Cerebellar cortex (tissue), 1 donor: Measurements from ENCODE around the gene IL4.
"Not testable (repeated sequence)": the region's sequence is repeated elsewhere in the genome, so short reads cannot be mapped to it uniquely, and the experiment has no call there.

Experiments used
- DNase-seq: peaks from one replicate; pipeline ENCODE4 v3.0.0-alpha.2; 2015; ENCODE audit warnings: low spot score

IL4 gene

DNA sequence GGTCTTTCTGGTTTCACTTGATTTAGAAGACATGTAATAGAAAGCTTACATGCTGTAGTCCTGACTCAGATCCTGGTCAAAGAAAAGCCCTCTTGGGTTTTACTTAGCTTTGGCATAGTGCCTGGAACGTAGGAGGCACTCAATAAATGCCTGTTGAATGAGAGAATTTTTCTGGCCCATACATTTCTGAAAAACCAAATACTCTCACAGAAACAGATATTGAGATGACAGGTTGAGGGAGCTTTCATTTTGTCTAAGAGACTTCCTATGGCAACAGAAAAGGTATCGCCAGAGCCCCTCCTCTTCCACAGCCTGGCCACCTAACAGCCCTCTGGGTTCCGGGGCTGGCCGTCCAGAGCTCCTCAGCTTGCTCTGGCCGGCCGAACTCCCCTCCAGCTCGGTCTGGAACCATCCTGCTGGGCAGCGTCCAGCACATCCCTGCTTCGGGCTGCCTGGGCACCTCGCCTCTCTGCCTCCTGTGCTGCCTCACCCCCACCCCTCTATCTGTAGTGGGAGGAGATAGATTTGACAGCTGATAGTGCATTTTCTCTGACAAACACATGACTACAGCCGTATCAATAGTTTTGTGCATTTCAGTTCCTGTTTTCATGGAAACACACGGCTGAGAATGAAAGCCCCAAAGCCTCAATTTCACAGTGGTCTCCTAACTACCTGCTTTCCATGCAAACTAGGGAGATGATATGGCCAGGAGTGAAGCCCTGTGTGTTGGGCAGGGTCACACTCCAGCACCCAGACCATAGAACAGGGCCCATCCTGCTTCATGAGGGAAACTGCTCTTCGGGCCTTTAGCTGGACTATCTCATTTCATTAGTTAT is 1.1 kb downstream of the IL4 start:
- no peak for DNase-seq

DNA sequence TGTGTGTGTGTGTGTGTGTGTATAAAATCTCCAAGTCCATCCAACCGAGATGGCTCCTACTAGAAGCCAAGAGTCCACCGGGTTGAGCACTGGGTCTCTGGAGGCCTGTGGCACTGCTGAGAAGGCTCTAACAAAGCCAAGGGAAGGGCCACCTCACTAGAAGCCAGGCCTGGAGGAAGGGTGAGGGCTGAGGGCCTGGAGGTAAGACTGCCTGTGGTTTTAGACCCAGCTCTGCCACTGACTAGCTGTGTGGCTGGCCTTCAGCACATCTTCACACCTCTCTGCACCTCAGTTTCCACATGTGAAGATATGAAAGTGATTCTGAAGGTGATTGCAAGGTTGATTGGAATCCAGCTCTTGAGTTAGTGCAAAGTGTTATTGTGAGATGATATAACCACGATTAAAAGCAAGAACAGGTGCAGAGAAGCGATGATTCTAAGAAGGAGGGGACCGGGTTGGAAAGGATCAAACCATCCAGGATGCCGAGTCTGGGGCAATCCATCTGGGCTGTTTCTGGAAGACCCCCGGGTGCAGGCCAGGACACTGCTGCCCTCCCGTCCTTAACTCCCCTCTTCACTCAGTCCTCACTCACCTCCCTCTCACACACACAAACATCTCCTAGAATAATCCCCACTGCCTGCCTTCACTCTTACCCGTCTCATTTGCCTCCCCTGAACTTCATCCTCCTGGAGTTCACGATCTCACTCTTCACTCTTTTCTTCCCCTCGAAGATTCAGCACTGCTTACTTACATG is 2.3 kb downstream of the IL4 start:
- DNase-seq, result no peak

DNA sequence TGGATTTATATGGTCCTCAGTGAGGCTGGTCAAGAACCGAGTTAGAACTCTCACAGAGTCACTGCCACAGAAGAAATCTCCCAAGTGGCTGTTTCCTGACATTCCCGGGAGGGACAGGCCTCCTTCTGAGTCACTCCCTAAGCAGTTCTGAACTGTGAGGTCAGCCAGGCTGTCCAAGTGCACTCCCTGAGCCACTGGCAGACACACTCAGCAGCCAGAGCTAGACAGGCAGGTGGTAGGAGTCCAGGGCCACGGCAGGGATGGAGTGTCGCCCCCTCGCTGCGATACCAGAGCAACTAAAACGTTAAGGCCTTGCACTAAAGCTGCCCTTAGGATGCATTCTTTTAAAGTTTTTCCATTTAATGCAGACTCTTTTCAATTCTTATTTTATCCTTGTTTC is 3.4 kb downstream of the IL4 start:
- no peak for DNase-seq

DNA sequence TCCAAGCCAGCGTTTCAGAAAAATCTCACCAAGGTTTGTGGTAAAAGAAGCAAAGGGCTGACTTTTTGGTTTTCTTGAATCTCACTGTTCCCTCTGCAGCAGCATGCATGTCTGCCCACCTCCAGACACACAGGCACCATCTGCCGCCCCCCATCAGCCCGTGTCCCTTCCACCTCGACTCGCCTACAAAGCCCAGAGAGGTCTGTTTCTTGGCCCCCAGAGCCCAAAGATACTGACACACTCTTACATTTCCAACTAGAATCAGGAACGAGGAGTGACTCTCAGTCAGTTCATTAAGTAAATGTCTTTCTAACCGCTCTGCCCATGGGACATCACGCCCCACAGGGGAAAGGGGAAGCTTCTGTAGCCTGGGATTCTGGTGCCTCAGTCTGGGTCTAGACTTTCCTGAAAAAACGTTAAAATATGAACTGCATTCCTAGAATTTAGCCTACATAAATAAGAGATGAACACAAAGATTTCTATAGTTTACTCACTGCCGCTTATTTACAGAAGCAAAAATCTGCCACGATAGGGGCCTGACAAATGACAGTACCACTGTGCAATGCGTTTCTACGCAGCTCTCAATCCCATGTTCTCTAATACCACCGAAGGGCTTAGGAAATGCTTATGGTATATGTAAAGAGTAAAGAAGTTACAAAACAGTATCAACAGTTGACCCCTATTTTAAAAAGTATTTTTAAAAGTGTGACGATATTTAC is 4.1 kb downstream of the IL4 start:
- DNase-seq, result no peak

DNA sequence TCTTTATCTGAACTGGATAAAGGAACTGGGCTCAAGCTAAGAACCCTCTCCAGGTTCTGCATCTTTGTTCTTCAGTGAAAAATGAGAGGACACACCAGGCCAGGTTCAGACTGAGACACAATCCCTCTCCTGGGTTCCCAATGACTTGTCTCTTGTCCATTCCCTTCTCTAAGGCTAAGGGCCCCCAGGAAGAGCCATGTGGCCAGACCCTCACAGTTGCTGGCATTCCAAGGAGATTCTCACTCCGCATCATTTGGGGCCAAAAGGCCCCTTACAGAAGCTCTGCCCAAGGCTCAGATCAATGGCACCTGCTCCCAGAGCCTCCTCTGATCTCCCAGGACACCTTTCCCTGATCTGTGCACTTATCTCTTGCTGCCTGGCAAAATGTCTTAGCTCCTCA is 4.9 kb downstream of the IL4 start:
- no peak for DNase-seq

DNA sequence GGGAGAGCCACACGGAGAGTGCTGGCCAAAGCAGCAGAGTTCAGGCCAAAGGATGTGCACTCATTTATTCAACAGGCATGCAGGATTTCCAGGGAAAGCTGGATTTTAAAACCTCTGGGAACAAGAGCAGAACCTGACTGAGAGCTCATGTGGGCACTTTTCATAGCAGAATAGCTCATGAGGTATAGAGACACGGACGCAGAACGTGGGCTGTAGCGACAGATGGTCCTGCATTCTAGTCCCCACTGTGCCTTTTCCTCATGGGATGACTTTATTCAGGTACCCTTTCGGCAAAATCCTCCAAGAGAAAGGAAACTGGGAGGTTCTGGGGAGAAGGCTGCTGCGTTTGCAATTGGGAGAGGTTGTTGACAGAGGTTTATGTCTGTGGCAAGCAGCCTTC is 5.4 kb downstream of the IL4 start:
- no peak for DNase-seq

DNA sequence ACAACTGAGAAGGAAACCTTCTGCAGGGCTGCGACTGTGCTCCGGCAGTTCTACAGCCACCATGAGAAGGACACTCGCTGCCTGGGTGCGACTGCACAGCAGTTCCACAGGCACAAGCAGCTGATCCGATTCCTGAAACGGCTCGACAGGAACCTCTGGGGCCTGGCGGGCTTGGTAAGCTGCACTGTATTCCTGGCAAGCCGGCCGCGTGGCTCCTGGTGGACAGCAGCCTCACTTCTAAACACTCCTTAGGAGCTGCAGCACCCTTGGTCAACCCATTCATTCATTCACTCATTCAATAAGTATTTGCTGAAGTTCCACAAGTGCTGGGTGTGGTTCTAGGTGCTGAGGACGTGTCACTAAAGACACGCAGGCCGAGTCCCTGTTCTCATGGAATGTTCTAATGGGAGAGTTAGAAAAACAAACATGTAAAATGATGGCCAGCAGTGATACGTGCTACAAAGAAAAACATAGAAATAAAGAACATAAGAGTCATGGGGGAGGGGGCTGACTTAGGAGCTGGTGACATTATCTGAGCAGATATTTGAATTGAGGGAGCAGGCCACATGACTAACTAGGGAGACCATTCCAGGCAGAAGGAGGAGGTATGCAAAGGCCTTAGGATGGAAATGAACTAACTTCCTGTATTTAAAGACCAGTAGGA is 6.1 kb downstream of the IL4 start:
- no peak for DNase-seq

DNA sequence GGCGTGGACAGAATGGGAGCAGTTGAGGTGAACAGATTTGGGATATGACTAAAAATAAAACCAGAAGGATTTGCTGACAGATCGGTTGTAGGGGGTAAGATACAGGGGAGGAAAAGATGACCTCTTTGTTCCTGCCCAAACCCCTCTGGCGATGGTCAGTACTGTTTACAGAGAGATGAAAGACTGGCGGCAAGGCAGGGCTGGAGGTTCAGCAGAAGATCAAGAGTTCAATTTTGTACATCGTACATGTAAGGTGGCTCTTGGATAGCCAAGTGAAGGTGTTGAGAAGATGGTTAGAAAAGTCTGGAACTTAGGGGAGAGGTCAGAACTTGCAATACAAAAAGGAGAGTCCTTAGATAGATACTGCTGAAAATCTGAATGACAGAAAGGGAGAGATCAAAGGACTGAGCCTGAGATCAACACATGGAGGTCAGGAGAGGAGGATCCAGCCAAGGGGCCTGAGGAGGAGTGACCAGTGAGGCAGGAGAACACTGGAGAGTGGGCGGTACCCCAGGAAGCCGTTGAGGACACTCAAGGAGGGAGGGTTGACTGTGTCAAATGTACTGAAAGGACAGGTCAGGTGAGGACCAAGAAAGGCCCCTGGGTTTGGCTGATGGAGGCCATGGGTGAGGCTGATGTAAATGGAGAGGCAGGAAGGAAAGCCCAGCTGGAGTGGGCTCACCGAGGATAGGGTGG is 7.1 kb downstream of the IL4 start:
- DNase-seq, result no peak

DNA sequence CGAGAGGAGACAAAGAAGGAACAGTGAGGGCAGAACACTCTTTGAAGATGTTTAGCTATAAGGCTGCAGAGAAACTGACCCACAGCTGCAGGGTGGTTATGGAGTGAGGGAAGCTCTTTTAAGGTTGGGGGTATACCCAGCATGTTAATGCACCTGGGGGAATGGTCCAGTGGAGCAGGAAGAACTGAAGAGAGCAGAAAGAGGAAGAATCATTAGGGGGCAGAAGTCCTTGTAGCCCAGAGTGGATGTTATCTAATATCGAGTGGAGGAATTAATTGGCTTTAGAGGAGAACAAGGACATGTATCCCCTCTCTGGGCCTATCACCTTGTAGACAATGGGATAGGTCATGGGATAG is 7.7 kb downstream of the IL4 start:
- DNase-seq, result no peak

DNA sequence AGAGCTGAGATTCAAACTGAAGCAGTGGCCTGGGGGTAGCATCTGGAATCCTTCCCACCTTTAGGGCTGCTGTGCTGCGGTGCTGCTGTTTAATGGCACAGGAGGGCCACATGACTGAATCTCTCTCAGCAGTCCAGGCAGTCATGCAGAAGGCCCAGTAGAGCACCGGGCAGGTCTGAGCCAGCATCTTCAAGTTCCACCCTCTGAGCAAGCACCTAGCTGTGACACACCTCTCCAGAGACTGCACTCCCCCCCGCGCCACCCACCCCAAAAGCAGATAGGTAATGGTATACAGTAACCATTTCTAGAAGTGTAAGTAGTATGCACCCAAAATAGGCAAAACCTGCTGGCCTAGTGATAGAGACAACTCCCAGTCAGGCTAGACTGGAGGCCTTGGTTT is 8.2 kb downstream of the IL4 start:
- no peak for DNase-seq

DNA sequence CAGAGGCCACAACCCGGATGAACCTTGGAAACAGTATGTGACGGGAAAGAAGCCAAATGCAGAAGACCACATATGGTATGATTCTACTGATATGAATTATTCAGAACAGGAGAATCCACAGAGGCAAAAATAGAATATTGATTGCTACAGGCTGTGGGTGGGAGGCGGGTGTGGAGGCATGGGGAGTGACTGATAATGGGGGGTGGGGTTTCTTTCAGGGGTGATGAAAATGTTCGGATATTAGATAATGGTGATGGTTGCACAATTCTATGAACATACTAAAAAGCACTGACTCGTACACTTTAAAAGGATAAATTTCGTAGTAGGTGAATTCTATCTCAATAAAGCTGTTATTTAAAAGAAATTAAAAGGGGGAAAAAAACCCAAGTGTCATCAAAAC is 10.7 kb downstream of the IL4 start:
- DNase-seq, result no peak

DNA sequence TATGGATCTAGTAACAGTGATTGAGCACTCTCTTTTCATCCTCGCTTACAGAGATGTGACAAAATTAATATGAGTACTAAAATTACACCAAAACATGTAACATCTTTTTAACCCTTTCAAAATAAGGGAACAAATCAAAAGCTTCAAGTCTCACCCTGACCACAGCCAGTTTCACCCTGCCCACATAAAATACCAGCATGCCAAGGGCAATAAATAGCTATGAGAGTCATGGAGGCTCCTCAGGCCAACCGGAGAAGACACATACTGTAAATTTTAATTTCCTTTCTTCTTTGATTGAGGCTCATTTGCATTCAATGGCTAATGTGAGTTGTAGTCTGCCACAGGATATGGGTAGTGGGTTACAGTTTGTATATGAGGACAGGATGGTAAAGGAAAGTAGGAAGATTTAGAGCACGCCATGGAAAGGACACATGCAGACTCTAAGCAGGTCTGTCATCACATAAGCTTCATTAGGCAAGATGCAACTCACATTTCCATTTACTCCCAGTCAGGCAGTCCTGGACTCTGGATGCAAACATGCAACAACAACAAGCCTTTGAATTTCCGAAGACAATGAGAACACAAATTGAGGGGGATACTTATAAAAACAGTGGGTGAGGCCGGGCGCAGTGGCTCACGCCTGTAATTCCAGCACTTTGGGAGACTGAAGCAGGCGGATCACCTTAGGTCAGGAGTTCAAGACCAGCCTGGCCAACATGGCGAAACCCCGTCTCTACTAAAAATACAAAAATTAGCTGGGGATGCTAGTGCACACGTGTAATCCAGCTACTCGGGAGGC is 11.3 kb downstream of the IL4 start:
- DNase-seq, result no peak

DNA sequence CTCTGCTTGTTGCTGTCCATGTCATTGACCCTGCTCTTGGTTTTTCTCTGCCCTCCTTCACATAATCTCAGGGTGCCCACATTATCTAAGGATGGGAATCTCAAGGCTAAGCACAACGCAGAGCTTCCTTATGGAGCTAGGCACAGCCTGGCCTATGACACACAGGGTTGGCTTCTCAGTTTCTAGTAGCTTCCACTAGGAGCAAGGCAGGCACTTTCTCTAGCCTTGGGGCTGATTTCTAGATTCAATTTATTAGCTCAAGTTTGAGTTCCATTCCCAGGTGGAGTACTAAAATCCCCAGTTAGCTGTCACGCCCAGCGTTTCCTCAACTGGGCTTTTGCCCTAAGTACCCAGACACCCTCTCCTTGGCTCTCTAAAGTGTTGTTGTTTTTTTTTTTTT is 12.4 kb downstream of the IL4 start:
- no peak for DNase-seq

DNA sequence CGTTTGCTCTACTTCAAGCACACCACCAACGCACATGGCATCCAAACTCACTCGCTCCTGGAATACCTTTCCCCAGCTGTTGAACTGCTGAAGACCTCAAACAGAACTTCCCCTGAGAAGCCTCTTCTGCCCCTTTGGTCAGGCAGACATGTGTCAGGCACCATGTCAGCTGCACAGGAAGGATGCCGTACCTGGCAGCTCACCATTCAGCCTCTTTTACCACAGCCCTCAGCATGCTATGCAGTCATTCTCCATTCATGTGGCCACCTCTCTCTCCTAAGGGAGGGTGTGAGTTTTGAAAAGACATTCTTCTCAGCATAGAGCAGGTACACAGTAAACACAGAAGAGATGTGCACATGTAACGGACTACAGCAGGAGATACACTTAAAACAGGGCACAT is 14.2 kb downstream of the IL4 start:
- DNase-seq, result no peak

DNA sequence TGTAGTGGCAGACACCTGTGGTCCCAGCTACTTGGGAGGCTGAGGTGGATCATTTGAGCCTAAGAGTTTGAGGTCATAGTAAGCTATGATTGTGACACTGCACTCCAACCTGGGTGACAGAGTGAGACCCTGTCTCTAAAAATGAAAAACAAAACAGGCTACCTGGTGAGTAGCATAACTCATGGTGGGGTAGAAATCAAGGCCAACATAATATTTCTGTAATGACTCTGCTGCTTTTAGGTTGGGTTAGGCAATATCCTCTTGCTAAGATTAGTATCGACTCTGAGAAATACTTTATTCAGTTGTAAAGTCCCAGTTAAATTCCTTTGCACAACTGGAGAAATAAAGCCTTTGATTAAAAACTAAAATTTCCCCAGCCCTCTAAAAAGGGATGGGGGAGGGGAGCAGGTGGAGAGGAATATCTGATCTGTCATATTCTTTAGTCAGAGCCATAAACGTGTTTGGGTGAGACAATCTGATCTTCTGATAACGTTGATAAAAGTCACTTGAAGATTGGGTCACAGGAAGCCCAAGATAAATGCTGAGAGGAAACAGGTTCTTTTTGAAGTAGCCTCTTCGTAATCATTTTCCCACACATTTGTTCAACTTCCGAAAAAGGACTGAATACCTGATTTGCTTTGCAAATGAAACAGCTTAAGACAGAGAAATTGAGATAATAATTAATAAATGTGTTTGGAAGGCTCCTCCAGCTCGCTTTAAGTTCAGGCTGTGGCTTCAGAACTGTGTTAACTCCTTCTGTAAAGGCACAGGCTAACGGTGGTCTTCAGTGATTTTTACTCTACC is 14.9 kb downstream of the IL4 start:
- no peak for DNase-seq

DNA sequence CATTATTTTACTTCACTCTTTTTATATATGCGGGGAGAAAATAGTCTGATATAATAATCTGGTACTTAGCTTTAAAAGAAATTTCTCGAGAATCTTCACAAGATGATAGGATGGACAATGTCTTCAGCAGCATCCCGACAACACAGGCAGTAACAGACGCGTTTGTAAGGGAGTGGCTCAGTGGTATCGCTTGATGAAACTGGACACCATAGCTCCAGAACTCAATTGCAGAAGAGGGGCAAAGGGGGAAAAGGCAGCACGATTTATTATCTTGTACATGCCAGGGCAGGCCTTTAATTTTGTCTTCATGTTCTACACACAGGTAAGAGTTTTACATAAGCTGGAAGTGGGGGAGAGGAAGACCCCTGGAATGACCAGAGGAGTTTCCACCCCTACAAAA is 15.7 kb downstream of the IL4 start:
- DNase-seq, result no peak

DNA sequence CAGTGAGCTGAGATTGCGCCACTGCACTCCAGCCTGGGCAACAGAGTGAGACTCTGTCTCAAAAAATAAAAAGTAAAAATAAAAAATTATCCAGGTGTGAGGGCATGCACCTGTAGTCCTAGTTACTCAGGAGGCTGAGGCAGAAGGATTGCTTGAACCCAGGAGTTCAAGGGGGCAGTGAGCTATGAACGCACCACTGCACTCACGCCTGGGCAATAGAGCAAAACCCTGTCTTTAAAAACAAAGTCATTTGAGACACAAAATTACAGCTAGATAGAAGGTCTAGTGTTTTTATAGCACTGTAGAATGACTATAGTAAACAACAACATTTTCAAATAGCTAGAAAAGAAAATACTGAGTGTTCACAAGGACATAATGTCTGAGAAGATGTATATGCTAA is 16.4 kb downstream of the IL4 start:
- no peak for DNase-seq

DNA sequence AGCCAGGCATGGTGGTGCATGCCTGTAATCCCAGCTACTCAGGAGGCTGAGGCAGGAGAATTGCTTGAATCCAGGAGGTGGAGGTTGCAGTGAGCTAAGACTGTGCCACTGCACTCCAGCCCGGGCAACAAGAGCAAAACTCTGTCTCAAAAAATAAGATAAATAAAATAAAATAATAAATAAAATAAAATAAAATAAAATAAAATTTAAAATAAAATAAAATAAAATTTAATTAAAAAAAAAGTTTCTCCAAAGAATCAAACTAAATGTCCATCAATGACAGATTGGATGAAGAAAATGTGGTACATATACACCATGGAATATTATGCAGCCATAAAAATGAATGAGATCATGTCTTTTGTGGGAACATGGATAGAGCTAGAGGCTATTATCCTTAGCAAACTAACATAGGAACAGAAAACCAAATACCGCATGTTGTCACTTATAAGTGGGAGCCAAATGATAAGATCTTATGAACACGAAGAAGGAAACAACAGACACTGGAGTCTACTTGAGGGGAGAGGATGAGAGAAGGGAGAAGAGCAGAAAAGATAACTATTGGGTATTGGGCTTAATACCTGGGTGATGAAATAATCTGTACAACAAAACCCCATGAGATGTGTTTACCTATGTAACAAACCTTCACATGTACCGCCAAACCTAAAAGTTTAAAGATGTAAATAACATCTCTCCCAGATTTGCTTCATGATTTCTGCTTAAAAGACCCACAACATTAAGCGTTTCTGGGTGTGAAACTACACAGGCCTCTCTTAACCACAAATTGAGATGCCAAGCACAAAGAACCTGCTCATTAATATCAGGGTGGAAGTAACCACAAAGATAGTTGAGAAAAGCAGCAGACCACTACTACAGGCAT is 18.2 kb downstream of the IL4 start:
- DNase-seq, result not testable (repeated sequence)

DNA sequence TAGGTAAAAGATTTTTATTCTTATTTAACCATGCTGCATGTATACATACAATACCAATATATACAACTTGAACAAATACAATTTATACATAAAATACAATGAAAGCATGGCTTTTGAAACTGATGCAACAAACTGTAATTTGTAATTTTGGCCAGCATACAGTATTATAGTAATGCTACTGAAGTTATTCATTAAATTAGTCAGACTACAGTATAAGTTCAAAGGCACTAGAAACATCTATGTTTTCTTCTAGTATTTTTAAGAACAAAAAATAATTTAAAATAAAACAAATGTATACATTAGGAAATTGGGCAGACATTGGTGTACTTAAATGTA is 18.8 kb downstream of the IL4 start:
- no peak for DNase-seq
